Germinal center (tissue), 1 donor: ENCODE data around the gene ARSA.
"Not testable (repeated sequence)": the region's sequence is repeated elsewhere in the genome, so short reads cannot be mapped to it uniquely, and the experiment has no call there.

Source experiments
- DNase-seq: peaks from one replicate; pipeline ENCODE4 v3.0.0; 2012; ENCODE audit warnings: mixed read lengths, low spot score

ARSA gene

GRCh38 chr22:50627642-50628542, at the start of gene ARSA:
Gene ARSA (minus strand): TSS chr22:50628152. CDS start chr22:50627779, 373 bp downstream.
- DNase-seq, result peak; percentile 84

GRCh38 chr22:50676661-50677492, 48.9 kb upstream of the ARSA start:
- no peak for DNase-seq

GRCh38 chr22:50676180-50676636, 48.3 kb upstream of the ARSA start:
- DNase-seq, result no peak

GRCh38 chr22:50675553-50676179, 47.7 kb upstream of the ARSA start:
- DNase-seq, result peak; percentile 2

GRCh38 chr22:50674606-50675552, 46.9 kb upstream of the ARSA start:
- DNase-seq, result peak; percentile 22

GRCh38 chr22:50674130-50674500, 46.2 kb upstream of the ARSA start:
- peak; percentile 2 for DNase-seq

GRCh38 chr22:50673231-50674129, 45.5 kb upstream of the ARSA start:
- DNase-seq, result peak; percentile 7

GRCh38 chr22:50672471-50673230, 44.7 kb upstream of the ARSA start, which contains the start of gene SHANK3:
Gene SHANK3 (plus strand): TSS chr22:50672823.
- DNase-seq, result peak; percentile 14

- DNase-seq, result no peak
These were observed 44.1 kb upstream of the ARSA start for GRCh38 chr22:50672041-50672440.

- no peak for DNase-seq
These were observed 43.7 kb upstream of the ARSA start for GRCh38 chr22:50671641-50672040.

- DNase-seq, result no peak
These were observed 43.1 kb upstream of the ARSA start for GRCh38 chr22:50670914-50671538.

GRCh38 chr22:50670513-50670912, 42.6 kb upstream of the ARSA start:
- no peak for DNase-seq

GRCh38 chr22:50665738-50666137, 37.8 kb upstream of the ARSA start:
- DNase-seq, result no peak

- no peak for DNase-seq
These were observed 37.3 kb upstream of the ARSA start for GRCh38 chr22:50665212-50665611.

- DNase-seq, result no peak
These were observed 32.4 kb upstream of the ARSA start for GRCh38 chr22:50660306-50660705.

GRCh38 chr22:50659711-50660110, 31.8 kb upstream of the ARSA start:
- not testable (repeated sequence) for DNase-seq

GRCh38 chr22:50657925-50658324, 30.0 kb upstream of the ARSA start:
- no peak for DNase-seq

- DNase-seq, result no peak
These were observed 28.4 kb upstream of the ARSA start for GRCh38 chr22:50656122-50657070.
